Measurements from ENCODE around the gene KCNH8.

GRCh38 chr3:19539518-19540392 is 391.4 kb downstream of the KCNH8 start:
- no peak for TF ChIP-seq CTCF (IDR thresholded peaks at IDR 0.05; ENCODE audit: low read depth, low read length)
- TF ChIP-seq EZH2phosphoT487 (IDR thresholded peaks at IDR 0.05; ENCODE audit: low read depth) = no peak

Measured in OCI-LY3 (cell line).